Measurements from ENCODE around the gene KDM3B.
A peak's percentile ranks its signal among the peaks of the same experiment; 100 is the strongest.

KDM3B gene

GRCh38 chr5:138408023-138408422 lies 55.5 kb downstream of the KDM3B start:
- DNase-seq (ENCODE audit: low spot score) = no peak

- peak; percentile 56 for DNase-seq (ENCODE audit: low spot score)
Observed at GRCh38 chr5:138410996-138411640, 58.6 kb downstream of the KDM3B start.

- DNase-seq (ENCODE audit: low spot score) = no peak
Observed at GRCh38 chr5:138418444-138418843, 66.0 kb downstream of the KDM3B start.

GRCh38 chr5:138425079-138425478 lies 72.6 kb downstream of the KDM3B start:
- DNase-seq (ENCODE audit: low spot score) = no peak

- DNase-seq (ENCODE audit: low spot score) = no peak
Observed at GRCh38 chr5:138435943-138436342, 83.5 kb downstream of the KDM3B start.

GRCh38 chr5:138438003-138438723 lies 85.7 kb downstream of the KDM3B start:
- no peak for DNase-seq (ENCODE audit: low spot score)

- DNase-seq (ENCODE audit: low spot score) = no peak
Observed at GRCh38 chr5:138438724-138439476, 86.4 kb downstream of the KDM3B start, which contains the start of gene REEP2. TSS of gene REEP2 (plus strand) at chr5:138439057. CDS start at chr5:138439209, 152 bp downstream.

- no peak for DNase-seq (ENCODE audit: low spot score)
Observed at GRCh38 chr5:138439477-138440158, 87.1 kb downstream of the KDM3B start.

GRCh38 chr5:138440159-138441073 lies 87.9 kb downstream of the KDM3B start:
- DNase-seq (ENCODE audit: low spot score) = no peak

- no peak for DNase-seq (ENCODE audit: low spot score)
Observed at GRCh38 chr5:138441221-138441620, 88.7 kb downstream of the KDM3B start.

- no peak for DNase-seq (ENCODE audit: low spot score)
Observed at GRCh38 chr5:138444078-138444773, 91.7 kb downstream of the KDM3B start.

- no peak for DNase-seq (ENCODE audit: low spot score)
Observed at GRCh38 chr5:138444774-138445546, 92.5 kb downstream of the KDM3B start.

- no peak for DNase-seq (ENCODE audit: low spot score)
Observed at GRCh38 chr5:138445547-138446271, 93.2 kb downstream of the KDM3B start.

GRCh38 chr5:138448070-138448469 lies 95.6 kb downstream of the KDM3B start:
- DNase-seq (ENCODE audit: low spot score) = no peak

GRCh38 chr5:138448481-138449398 lies 96.3 kb downstream of the KDM3B start:
- DNase-seq (ENCODE audit: low spot score) = peak; percentile 74

GRCh38 chr5:138449501-138450239 lies 97.2 kb downstream of the KDM3B start:
- DNase-seq (ENCODE audit: low spot score) = peak; percentile 89

- no peak for DNase-seq (ENCODE audit: low spot score)
Observed at GRCh38 chr5:138450971-138451370, 98.5 kb downstream of the KDM3B start.
